ENCODE results near the gene BEX1.

- TF ChIP-seq CTCF (IDR thresholded peaks at IDR 0.05; ENCODE audit: borderline replicate concordance, extremely low read depth, low read length, poor library complexity, severe bottlenecking): no peak
- TF ChIP-seq EZH2 (IDR thresholded peaks at IDR 0.05; ENCODE audit: borderline replicate concordance, low read depth, low read length, severe bottlenecking): no peak
Observed at GRCh38 chrX:103012945-103013344, 51.0 kb downstream of the BEX1 start.
